Fibroblast of skin of right quadriceps (primary cell): Measurements from ENCODE around the gene NUAK1.

Experiments used
- DNase-seq: peaks from one replicate; pipeline ENCODE4 v3.0.0-alpha.2; 2013

Gene NUAK1

GRCh38 chr12:106080041-106080790 lies 58.5 kb downstream of the NUAK1 start:
- peak; percentile 95 for DNase-seq

DNA sequence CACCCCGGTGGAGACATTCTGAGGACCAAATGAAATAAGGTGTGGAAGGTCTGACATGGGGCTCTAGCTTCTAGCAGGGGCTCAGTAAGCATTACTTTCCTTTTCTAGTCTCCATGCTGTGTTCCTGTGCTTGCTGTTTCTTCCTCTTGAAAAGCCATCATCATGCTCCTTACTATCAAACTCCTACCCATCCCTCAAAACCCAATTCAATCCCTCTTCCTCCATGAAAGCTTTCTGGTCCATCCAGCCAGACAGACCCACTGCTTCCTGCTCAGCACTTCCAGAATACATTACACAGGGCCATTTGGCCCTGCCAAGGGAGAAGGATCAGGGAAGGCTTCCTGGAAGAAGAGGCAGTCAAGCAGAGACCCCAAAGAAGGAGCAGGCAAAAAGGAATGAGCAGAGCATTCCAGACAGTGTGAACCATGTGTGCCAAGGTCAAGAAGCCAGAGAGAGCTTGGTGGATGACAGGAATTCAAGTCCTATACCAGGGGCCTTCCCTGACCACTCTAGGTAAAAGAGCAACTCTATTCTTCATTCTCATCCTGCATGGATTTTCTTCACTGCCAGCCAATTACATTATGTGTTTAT lies 59.5 kb downstream of the NUAK1 start:
- no peak for DNase-seq

DNA sequence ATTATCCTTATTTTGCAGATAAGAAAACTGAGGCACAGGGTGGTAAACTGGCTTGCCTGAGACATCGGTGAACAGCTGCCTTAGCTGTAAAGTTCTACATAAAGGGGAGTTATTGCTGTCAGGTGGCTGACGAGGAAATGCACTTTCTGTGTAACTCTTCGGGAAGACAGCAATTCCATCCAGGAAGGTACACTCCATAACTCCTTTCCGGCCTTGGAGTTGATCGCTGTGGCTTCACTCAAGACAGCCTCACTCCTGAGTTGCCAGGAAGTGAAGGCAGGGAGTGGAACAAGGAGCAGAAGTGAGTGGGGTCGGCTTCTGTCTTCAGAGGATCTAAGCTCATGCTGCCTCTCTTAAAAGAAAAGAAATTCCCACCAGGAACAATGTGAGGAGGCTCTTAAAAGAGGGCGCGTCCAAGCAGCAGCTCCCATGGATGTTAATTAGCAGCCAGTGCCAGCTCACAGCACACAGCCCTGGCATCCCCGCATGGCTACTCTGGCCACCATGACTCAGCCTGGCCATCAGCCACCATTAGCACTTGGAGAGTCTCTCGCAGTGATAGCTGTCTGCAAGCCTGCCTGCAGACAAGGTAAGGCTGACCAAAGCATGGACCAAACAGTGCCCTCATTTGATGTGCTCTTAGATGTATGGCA lies 60.3 kb downstream of the NUAK1 start:
- DNase-seq: peak; percentile 56

DNA sequence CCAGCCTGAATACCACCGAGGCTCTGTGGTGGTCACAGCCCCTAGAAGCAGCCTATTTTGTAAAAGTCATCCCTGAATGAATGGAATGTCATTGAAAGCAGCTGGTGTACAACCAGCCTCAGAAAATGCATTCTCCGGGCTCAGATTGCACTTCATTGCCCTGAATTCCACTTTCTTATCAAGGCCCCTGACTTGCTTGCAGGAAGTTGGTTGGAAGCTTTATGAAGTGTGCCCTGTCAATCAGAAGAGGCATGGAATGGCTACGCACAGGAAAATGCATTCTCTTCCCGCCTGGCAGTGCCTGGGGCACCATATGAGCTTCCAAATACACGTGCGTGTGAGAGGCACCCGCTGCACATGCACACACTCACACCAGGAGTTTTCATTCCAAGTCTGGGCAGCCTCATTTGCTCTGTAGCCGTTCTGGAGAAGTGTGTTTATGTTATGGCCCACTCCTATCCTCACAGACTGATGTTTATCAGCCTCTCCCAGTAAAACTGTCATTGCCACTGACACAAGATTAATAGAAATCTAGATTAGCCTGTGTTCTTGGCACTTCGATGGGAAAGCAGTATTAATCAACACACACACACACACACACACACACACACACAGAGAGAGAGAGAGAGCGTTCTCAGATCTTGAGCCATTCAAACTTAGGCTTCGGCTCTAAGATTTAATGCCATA lies 63.9 kb downstream of the NUAK1 start:
- DNase-seq: peak; percentile 86

- no peak for DNase-seq
Measured at GRCh38 chr12:106074361-106074705, 64.4 kb downstream of the NUAK1 start.

DNA sequence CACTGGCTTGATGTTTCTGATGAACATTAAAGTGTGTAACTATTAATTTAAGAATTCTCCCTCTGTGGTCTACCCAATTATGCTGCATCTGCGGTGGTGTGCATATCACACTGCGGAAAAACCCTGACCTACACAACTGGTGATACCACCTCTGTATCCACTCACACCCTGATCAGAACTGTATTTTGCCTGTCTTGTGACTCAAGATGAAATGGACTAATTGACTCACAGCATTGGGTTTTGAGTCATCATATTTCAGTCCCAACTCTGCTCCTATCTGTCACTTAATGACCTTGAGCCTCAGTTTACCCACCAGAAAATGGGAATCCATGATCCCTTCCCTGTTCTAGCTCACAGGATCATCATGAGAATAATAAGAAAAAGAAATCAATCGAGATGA lies 65.6 kb downstream of the NUAK1 start:
- DNase-seq: no peak

DNA sequence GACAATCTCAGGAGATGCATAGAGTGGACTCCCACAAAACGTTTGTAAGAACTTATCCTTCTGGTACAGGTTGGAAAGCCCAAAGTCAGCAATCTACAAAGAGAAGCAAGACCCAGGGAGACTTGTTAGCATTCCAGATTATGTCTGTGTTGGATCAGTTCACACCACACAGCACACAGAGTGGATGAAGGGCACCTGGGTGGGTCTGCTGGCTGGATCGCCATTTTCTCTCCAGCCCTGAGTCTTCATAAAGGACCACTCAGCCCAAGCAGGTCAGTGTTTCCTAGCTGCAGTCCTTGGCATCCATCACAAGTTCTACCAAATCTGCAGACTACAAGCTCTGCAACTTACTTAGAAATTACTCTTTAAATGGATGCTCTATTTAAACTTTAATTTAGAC lies 66.0 kb downstream of the NUAK1 start:
- DNase-seq: no peak

- peak; percentile 53 for DNase-seq
Measured at GRCh38 chr12:106071686-106072085, 67.1 kb downstream of the NUAK1 start.

DNA sequence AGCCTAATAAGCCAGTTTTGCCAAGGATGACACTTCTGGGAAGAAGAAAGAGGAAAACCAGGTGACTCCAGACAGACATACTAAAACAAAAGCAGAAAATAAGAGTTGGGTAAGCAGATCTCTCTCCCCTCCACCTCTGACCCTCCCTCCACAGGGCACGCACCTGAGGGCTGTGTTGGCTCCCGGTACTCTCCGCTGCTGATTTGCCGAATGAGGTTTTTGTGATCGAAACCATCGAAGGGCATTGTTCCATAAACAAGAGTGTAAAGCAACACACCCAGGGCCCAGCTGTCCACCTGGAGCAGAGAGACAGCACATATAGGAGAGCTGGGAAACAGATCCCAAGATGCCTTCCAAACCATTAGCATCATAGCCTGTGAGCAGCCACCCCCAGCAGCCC lies 68.1 kb downstream of the NUAK1 start:
- no peak for DNase-seq

DNA sequence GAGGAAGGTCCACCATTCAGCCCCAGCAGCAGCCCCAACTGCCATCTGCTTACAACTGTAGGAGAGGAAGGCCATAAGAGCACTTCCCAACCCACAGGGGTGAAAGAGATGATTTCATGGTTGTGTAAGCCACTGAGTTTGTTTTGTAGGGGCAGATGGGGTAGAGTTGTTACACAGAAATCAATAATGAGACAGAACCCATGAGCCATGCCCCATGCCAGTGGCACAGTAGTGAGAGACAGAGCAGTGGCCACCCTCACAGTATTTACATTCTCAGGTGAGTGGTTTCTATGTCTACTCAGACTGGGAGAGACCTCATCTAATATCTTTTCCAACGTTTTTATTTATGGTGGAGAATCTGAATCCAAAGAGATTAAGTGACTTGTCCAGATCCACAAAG lies 68.6 kb downstream of the NUAK1 start:
- no peak for DNase-seq

- no peak for DNase-seq
Measured at GRCh38 chr12:106068296-106068695, 70.5 kb downstream of the NUAK1 start.

GRCh38 chr12:106067606-106068205 lies 71.0 kb downstream of the NUAK1 start:
- no peak for DNase-seq

- DNase-seq: no peak
Measured at GRCh38 chr12:106066726-106067325, 71.9 kb downstream of the NUAK1 start.

DNA sequence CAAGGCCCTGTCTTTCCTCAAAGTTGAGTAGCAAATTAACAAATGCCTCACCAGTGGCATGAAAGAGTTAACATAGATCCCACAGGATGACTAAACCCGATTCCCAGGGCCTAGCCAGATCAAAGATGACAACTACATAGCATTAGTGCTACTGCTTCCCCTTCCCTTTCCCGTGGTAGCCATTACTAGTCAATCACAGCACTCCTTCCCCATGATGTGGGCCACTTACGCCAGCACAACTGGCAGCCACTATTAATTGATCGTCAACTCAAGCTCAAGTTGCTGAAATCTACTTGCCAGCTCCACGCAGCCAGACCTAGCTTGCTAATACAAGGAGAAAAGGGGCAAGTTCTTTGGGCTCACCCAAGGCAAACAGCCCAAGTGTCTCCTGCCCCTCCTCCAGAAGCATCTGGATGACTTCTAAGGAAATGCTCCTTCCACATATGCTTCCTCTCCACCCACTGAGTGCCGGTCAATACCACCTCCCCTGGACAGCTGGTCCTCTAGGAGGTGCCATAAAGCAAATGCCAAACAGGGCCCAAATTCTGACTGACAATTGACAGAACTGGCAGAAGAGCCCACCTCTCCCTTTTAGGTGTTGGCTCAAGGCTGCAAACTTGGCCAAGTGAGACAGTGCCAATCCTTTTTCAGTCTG lies 72.6 kb downstream of the NUAK1 start:
- DNase-seq: peak; percentile 30

DNA sequence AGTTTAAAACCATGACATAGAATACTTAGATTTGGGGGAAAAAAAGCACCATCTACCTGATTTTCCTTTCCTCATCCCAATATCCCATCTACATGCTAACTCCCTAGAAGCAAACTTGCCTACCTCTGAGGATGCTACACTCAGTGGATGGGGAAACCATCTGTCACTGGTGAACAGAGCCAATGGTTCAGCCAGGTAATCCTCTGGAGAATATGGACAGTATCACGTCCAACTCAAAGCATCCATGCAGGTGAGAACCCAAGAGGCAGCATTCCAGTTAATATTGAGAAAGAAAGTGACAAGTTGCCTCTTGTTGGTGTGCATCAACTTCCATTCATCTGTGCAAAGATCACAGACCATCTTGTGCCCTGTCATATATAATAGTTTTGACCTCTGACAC lies 73.2 kb downstream of the NUAK1 start:
- no peak for DNase-seq

- DNase-seq: no peak
Measured at GRCh38 chr12:106064721-106065021, 74.1 kb downstream of the NUAK1 start.

- no peak for DNase-seq
Measured at GRCh38 chr12:106063826-106064720, 74.7 kb downstream of the NUAK1 start.

- DNase-seq: no peak
Measured at GRCh38 chr12:106062693-106063092, 76.1 kb downstream of the NUAK1 start.

DNA sequence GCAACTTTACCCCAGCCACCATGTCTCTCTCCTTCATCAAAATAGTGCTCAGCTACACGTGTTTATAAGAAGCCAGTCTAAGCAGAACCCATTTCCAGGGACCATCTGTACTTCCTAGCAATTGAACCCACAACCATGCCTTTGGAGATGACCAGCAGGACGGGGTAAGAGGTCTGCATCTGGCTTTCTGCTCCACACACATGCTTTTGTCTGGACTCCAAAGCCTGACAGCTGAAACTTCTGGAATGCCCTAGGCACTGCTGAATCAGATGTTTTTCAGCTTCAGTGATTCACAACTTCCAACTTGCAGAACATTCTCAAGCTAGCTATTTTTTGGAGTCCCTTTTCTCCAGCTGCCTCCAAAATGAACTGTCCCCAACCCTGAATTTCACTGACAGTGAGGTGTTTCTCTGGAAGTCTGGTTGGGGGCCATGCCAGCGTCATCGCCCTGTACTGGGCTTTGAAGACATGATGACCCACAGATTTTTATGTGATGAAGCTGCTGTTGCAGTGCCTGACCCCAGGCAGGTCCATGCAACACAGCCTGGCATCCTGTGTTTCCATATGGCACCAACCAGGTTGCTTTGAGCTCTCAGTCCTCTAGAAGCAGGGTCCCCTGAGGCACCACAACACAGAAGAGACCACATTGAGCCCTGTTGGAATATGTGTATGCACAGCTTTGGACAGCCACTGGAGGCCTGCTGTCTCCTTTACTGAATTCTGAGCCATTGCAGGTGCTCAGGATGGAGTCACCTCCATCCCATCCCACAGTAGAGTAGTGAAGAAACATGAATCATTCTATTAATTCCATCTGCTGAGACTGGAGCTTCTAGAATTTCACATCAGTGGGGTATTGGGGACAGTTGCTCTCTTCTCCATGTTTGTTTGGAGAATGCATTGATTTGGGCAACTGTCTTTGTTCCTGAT lies 80.2 kb downstream of the NUAK1 start:
- peak; percentile 46 for DNase-seq

- no peak for DNase-seq
Measured at GRCh38 chr12:106054049-106054448, 84.7 kb downstream of the NUAK1 start.
